Liver (tissue), 9 donors: ENCODE results near the gene TAPT1. TPM values are rescaled to one million over a fixed set of nuclear protein-coding genes. Genes with fewer than 3 reads are reported as not detected.

Experiments
- DNase-seq: peaks from one replicate; pipeline ENCODE4 v3.0.0-alpha.2; 2017; ENCODE audit warnings: low spot score
- H3K27ac ChIP-seq, 2 donors: one replicate each; pipeline ENCODE4 v1.7.0; 2013; ENCODE audit warnings: inconsistent platforms in 2 of 2, low read length in 2 of 2, control low read depth in 1 of 2, low read depth in 1 of 2, mild to moderate bottlenecking in 1 of 2
- H3K27me3 ChIP-seq, 4 donors: one replicate each; pipeline versions ENCODE4 v1.6.1 to v1.7.0; 2013; ENCODE audit warnings: low read length in 3 of 4, inconsistent platforms in 1 of 4, mild to moderate bottlenecking in 1 of 4, moderate library complexity in 1 of 4; ENCODE audit not compliant: control insufficient read depth in 4 of 4, insufficient read depth in 4 of 4
- H3K36me3 ChIP-seq, 4 donors: one replicate each; pipeline versions ENCODE4 v1.6.1 to v1.7.0; 2013; ENCODE audit warnings: low read length in 3 of 4, mild to moderate bottlenecking in 3 of 4, low read depth in 1 of 4, moderate library complexity in 1 of 4; ENCODE audit not compliant: control insufficient read depth in 4 of 4, insufficient read depth in 3 of 4
- H3K4me1 ChIP-seq, 4 donors: one replicate each; pipeline versions ENCODE4 v1.6.1 to v1.7.0; 2013; ENCODE audit warnings: low read length in 3 of 4, mild to moderate bottlenecking in 3 of 4, moderate library complexity in 1 of 4; ENCODE audit not compliant: control insufficient read depth in 4 of 4, insufficient read depth in 4 of 4
- H3K4me3 ChIP-seq, 3 donors: one replicate each; pipeline versions ENCODE4 v1.6.1 to v1.7.0; 2013; ENCODE audit warnings: low read length in 3 of 3, control low read depth in 1 of 3, low read depth in 1 of 3, mild to moderate bottlenecking in 1 of 3
- H3K9ac ChIP-seq, 2 donors: one replicate each; pipeline ENCODE4 v1.7.0; 2013; ENCODE audit warnings: low read length in 2 of 2, mild to moderate bottlenecking in 2 of 2, moderate library complexity in 2 of 2, control low read depth in 1 of 2, low read depth in 1 of 2
- H3K9me3 ChIP-seq, 4 donors: one replicate each; pipeline versions ENCODE4 v1.6.1 to v1.7.0; 2013; ENCODE audit warnings: low read length in 3 of 4; ENCODE audit not compliant: control insufficient read depth in 4 of 4
- ATF3 ChIP-seq: IDR thresholded peaks from 2 replicates; pipeline ENCODE4 v1.6.1; 2016; ENCODE audit warnings: antibody characterized with exemption
- CTCF ChIP-seq: fragments of 150-350 bp; IDR thresholded peaks from 2 replicates; pipeline ENCODE4 v1.5.1; 2017; ENCODE audit warnings: improper control_type of control experiment, low read depth, low read length; ENCODE audit not compliant: missing input control
- EGR1 ChIP-seq, 2 donors: IDR thresholded peaks; 2 replicates each; pipeline ENCODE4 v1.6.1; 2016 to 2018; ENCODE audit warnings: antibody characterized with exemption in 2 of 2, low read depth in 2 of 2
- FOXA1 ChIP-seq: IDR thresholded peaks from 2 replicates; pipeline ENCODE4 v1.6.1; 2016; ENCODE audit warnings: antibody characterized with exemption
- FOXA2 ChIP-seq: IDR thresholded peaks from 2 replicates; pipeline ENCODE4 v1.6.1; 2016; ENCODE audit warnings: antibody characterized with exemption
- GABPA ChIP-seq, 2 donors: IDR thresholded peaks in 1 of 2; conservative IDR thresholded peaks in 1 of 2; 2 replicates each; pipeline ENCODE4 v1.6.1; 2016; ENCODE audit warnings: antibody characterized with exemption in 2 of 2, mild to moderate bottlenecking in 1 of 2, moderate library complexity in 1 of 2
- HNF4A ChIP-seq, 2 donors: conservative IDR thresholded peaks; 2 replicates each; pipeline ENCODE4 v1.6.1; 2016; ENCODE audit warnings: antibody characterized with exemption in 2 of 2, mild to moderate bottlenecking in 2 of 2
- HNF4G ChIP-seq: IDR thresholded peaks from 2 replicates; pipeline ENCODE4 v1.6.1; 2016; ENCODE audit warnings: antibody characterized with exemption
- JUND ChIP-seq, 2 donors: IDR thresholded peaks; 2 replicates each; pipeline ENCODE4 v1.6.1; 2016; ENCODE audit warnings: antibody characterized with exemption in 2 of 2
- MAX ChIP-seq: IDR thresholded peaks from 2 replicates; pipeline ENCODE4 v1.6.1; 2016; ENCODE audit warnings: antibody characterized with exemption
- NR2F2 ChIP-seq: IDR thresholded peaks from 2 replicates; pipeline ENCODE4 v1.6.1; 2016; ENCODE audit warnings: antibody characterized with exemption
- RAD21 ChIP-seq, 2 donors: IDR thresholded peaks; 2 replicates each; pipeline ENCODE4 v1.6.1; 2016; ENCODE audit warnings: antibody characterized with exemption in 2 of 2, mild to moderate bottlenecking in 2 of 2
- REST ChIP-seq: IDR thresholded peaks from 2 replicates; pipeline ENCODE4 v1.6.1; 2016; ENCODE audit warnings: antibody characterized with exemption, mild to moderate bottlenecking
- RXRA ChIP-seq, 2 donors: IDR thresholded peaks; 2 replicates each; pipeline ENCODE4 v1.6.1; 2017 to 2018; ENCODE audit warnings: antibody characterized with exemption in 2 of 2, mild to moderate bottlenecking in 1 of 2
- SP1 ChIP-seq: IDR thresholded peaks from 2 replicates; pipeline ENCODE4 v1.6.1; 2018; ENCODE audit warnings: antibody characterized with exemption, mild to moderate bottlenecking
- TAF1 ChIP-seq: conservative IDR thresholded peaks from 2 replicates; pipeline ENCODE4 v1.6.1; 2016; ENCODE audit warnings: antibody characterized with exemption, mild to moderate bottlenecking
- YY1 ChIP-seq: IDR thresholded peaks from 2 replicates; pipeline ENCODE4 v1.6.1; 2016; ENCODE audit warnings: antibody characterized with exemption, mild to moderate bottlenecking
- ZBTB33 ChIP-seq: IDR thresholded peaks from 2 replicates; pipeline ENCODE4 v1.6.1; 2016; ENCODE audit warnings: antibody characterized with exemption
- WGBS: extraction: QIAGEN DNeasy Blood & Tissue Kit; methylation state at CpG from one replicate; pipeline ENCODE4 v1.1.7; 2013; 5-methylcytosine and 5-hydroxymethylcytosine counted together
- polyA plus RNA-seq, 2 donors: library from polyadenylated mRNA; stranded (reverse) in 1 of 2; unstranded in 1 of 2; fragments of 200-250 nt in 1 of 2; fragments of >200 nt in 1 of 2; fragmentation: Nextera tagmentation in 1 of 2; extraction: Ambion mirVana in 1 of 2; gene quantifications; one replicate each; pipeline versions ENCODE4 v1.2.1 to v1.2.3, GENCODE V29; 2013 to 2015
- total RNA-seq, 2 donors: library from RNA; depleted of rRNA; stranded (reverse); fragments of >200 nt; gene quantifications; one replicate each; pipeline ENCODE4 v1.2.3, GENCODE V29; 2014
- donor health status: healthy.
- donor health status: healthy.
- donor health status: healthy.
- donor health status: healthy.
- donor health status: healthy.

TAPT1 gene
- total and polyA plus RNA-seq, 4 donors = 12.2 to 53.7 (median 22.1) TPM

GRCh38 chr4:16118090-16118489, 108.2 kb downstream of the TAPT1 start:
- no peak for DNase-seq
- Histone ChIP-seq H3K9ac (no peak overlapping the region), H3K27ac (no peak overlapping the region), H3K4me1 (no peaks in the 10 kb centered on the region), H3K4me3 (no peak overlapping the region), H3K27me3 (no peaks in the 10 kb centered on the region), H3K36me3 (no peaks in the 10 kb centered on the region), H3K9me3 (no peaks in the 10 kb centered on the region)
- WGBS = 76% methylated on average over 2 of the region's 2 CpGs
- TF ChIP-seq TAF1 (no peak), SP1 (no peak), ATF3 (no peak), REST (no peak), CTCF (no peak), HNF4G (no peak), MAX (no peak), EGR1 (IDR thresholded peaks at IDR 0.05; ENCODE audit: low read depth in 2 of 2) (no peak), NR2F2 (no peak), RXRA (IDR thresholded peaks at IDR 0.05) (no peak), JUND (IDR thresholded peaks at IDR 0.05) (no peak), ZBTB33 (no peak), YY1 (no peak), FOXA2 (no peak), HNF4A (conservative IDR thresholded peaks at IDR 0.05) (no peak), RAD21 (IDR thresholded peaks at IDR 0.05) (no peak), GABPA (IDR thresholded peaks at IDR 0.05 in 1 of 2, conservative IDR thresholded peaks at IDR 0.05 in 1 of 2) (no peak), FOXA1 (no peak)
